ENCODE measurements around the gene ARHGAP33.
"Not testable (repeated sequence)": the region's sequence is repeated elsewhere in the genome, so short reads cannot be mapped to it uniquely, and the experiment has no call there.

Gene ARHGAP33

GRCh38 chr19:35813043-35813890, 37.9 kb downstream of the ARHGAP33 start:
- Histone ChIP-seq H3K9me3 (ENCODE audit: insufficient read depth, low read depth, low read length) (no peaks in the 10 kb centered on the region), H3K9ac (ENCODE audit: low read depth, low read length) (no peak overlapping the region), H3K27ac (ENCODE audit: low read length) (no peak overlapping the region), H3K36me3 (ENCODE audit: insufficient read depth, low read depth, low read length) (no peaks in the 10 kb centered on the region), H3K4me1 (ENCODE audit: insufficient read depth, low read length) (peaks cover 3% of the 10 kb centered on the region; the same call in 1 of the 2 replicates), H3K4me3 (ENCODE audit: low read length) (no peak overlapping the region), H3K27me3 (ENCODE audit: insufficient read depth, low read length) (0 out of 2 replicates have a peak, but pooled peaks cover under 1% of the 10 kb centered on the region)

GRCh38 chr19:35816262-35816661, 40.9 kb downstream of the ARHGAP33 start:
- H3K9ac ChIP-seq (ENCODE audit: low read depth, low read length), result no peak overlapping the region
- no peak overlapping the region for H3K4me3 ChIP-seq (ENCODE audit: low read length)
- no peaks in the 10 kb centered on the region for H3K36me3 ChIP-seq (ENCODE audit: insufficient read depth, low read depth, low read length)
- H3K27me3 ChIP-seq (ENCODE audit: insufficient read depth, low read length), result peaks cover 8% of the 10 kb centered on the region; the same call in 1 of the 2 replicates
- no peak overlapping the region for H3K27ac ChIP-seq (ENCODE audit: low read length)
- no peaks in the 10 kb centered on the region for H3K9me3 ChIP-seq (ENCODE audit: insufficient read depth, low read depth, low read length)
- H3K4me1 ChIP-seq (ENCODE audit: insufficient read depth, low read length), result peaks cover 3% of the 10 kb centered on the region; the same call in 1 of the 2 replicates

- Histone ChIP-seq H3K27ac (ENCODE audit: low read length) (no peak overlapping the region), H3K36me3 (ENCODE audit: insufficient read depth, low read depth, low read length) (no peaks in the 10 kb centered on the region), H3K9ac (ENCODE audit: low read depth, low read length) (no peak overlapping the region), H3K27me3 (ENCODE audit: insufficient read depth, low read length) (peaks cover 8% of the 10 kb centered on the region; the same call in 1 of the 2 replicates), H3K4me3 (ENCODE audit: low read length) (no peak overlapping the region), H3K9me3 (ENCODE audit: insufficient read depth, low read depth, low read length) (no peaks in the 10 kb centered on the region), H3K4me1 (ENCODE audit: insufficient read depth, low read length) (peaks cover 3% of the 10 kb centered on the region; the same call in 1 of the 2 replicates)
These were observed 41.5 kb downstream of the ARHGAP33 start for GRCh38 chr19:35816846-35817245.

- H3K27me3 ChIP-seq (ENCODE audit: insufficient read depth, low read length), result peaks cover 8% of the 10 kb centered on the region; the same call in 1 of the 2 replicates
- H3K9ac ChIP-seq (ENCODE audit: low read depth, low read length), result no peak overlapping the region
- peaks cover 3% of the 10 kb centered on the region; the same call in 1 of the 2 replicates for H3K4me1 ChIP-seq (ENCODE audit: insufficient read depth, low read length)
- H3K36me3 ChIP-seq (ENCODE audit: insufficient read depth, low read depth, low read length), result no peaks in the 10 kb centered on the region
- no peak overlapping the region for H3K4me3 ChIP-seq (ENCODE audit: low read length)
- H3K9me3 ChIP-seq (ENCODE audit: insufficient read depth, low read depth, low read length), result no peaks in the 10 kb centered on the region
- no peak overlapping the region for H3K27ac ChIP-seq (ENCODE audit: low read length)
These were observed 43.1 kb downstream of the ARHGAP33 start for GRCh38 chr19:35818445-35818844.

GRCh38 chr19:35822579-35822978, 47.2 kb downstream of the ARHGAP33 start:
- no peak overlapping the region for H3K27ac ChIP-seq (ENCODE audit: low read length)
- H3K36me3 ChIP-seq (ENCODE audit: insufficient read depth, low read depth, low read length), result no peaks in the 10 kb centered on the region
- no peak overlapping the region for H3K9ac ChIP-seq (ENCODE audit: low read depth, low read length)
- no peaks in the 10 kb centered on the region; the same call in 1 of the 2 replicates for H3K4me1 ChIP-seq (ENCODE audit: insufficient read depth, low read length)
- no peak overlapping the region for H3K4me3 ChIP-seq (ENCODE audit: low read length)
- no peaks in the 10 kb centered on the region for H3K9me3 ChIP-seq (ENCODE audit: insufficient read depth, low read depth, low read length)
- peaks cover 12% of the 10 kb centered on the region; the same call in 1 of the 2 replicates for H3K27me3 ChIP-seq (ENCODE audit: insufficient read depth, low read length)

- H3K9me3 ChIP-seq (ENCODE audit: insufficient read depth, low read depth, low read length), result no peaks in the 10 kb centered on the region
- no peak overlapping the region for H3K4me3 ChIP-seq (ENCODE audit: low read length)
These were observed 48.8 kb downstream of the ARHGAP33 start for GRCh38 chr19:35824150-35824549.

GRCh38 chr19:35828692-35829301, 53.4 kb downstream of the ARHGAP33 start:
- Histone ChIP-seq H3K4me1 (ENCODE audit: insufficient read depth, low read length) (no peaks in the 10 kb centered on the region), H3K27me3 (ENCODE audit: insufficient read depth, low read length) (peaks cover 34% of the 10 kb centered on the region), H3K36me3 (ENCODE audit: insufficient read depth, low read depth, low read length) (no peaks in the 10 kb centered on the region), H3K4me3 (ENCODE audit: low read length) (no peak overlapping the region), H3K27ac (ENCODE audit: low read length) (no peak overlapping the region), H3K9me3 (ENCODE audit: insufficient read depth, low read depth, low read length) (no peaks in the 10 kb centered on the region), H3K9ac (ENCODE audit: low read depth, low read length) (no peak overlapping the region)

More at GRCh38 chr19:35824150-35824549, 48.8 kb downstream of the ARHGAP33 start:
- no peaks in the 10 kb centered on the region; the same call in 1 of the 2 replicates for H3K4me1 ChIP-seq (ENCODE audit: insufficient read depth, low read length)
- no peaks in the 10 kb centered on the region for H3K36me3 ChIP-seq (ENCODE audit: insufficient read depth, low read depth, low read length)
- H3K9ac ChIP-seq (ENCODE audit: low read depth, low read length), result no peak overlapping the region
- H3K27me3 ChIP-seq (ENCODE audit: insufficient read depth, low read length), result peaks cover 8% of the 10 kb centered on the region; the same call in 1 of the 2 replicates
- H3K27ac ChIP-seq (ENCODE audit: low read length), result no peak overlapping the region

GRCh38 chr19:35830986-35831385, 55.6 kb downstream of the ARHGAP33 start:
- Histone ChIP-seq H3K4me3 (ENCODE audit: low read length) (no peak overlapping the region), H3K27ac (ENCODE audit: low read length) (no peak overlapping the region), H3K36me3 (ENCODE audit: insufficient read depth, low read depth, low read length) (no peaks in the 10 kb centered on the region), H3K9ac (ENCODE audit: low read depth, low read length) (no peak overlapping the region), H3K27me3 (ENCODE audit: insufficient read depth, low read length) (peaks cover 29% of the 10 kb centered on the region), H3K9me3 (ENCODE audit: insufficient read depth, low read depth, low read length) (no peaks in the 10 kb centered on the region), H3K4me1 (ENCODE audit: insufficient read depth, low read length) (no peaks in the 10 kb centered on the region)

GRCh38 chr19:35832054-35832453, 56.7 kb downstream of the ARHGAP33 start:
- Histone ChIP-seq H3K9me3 (ENCODE audit: insufficient read depth, low read depth, low read length) (no peaks in the 10 kb centered on the region), H3K27ac (ENCODE audit: low read length) (no peak overlapping the region), H3K36me3 (ENCODE audit: insufficient read depth, low read depth, low read length) (no peaks in the 10 kb centered on the region), H3K4me1 (ENCODE audit: insufficient read depth, low read length) (no peaks in the 10 kb centered on the region), H3K9ac (ENCODE audit: low read depth, low read length) (no peak overlapping the region), H3K4me3 (ENCODE audit: low read length) (no peak overlapping the region), H3K27me3 (ENCODE audit: insufficient read depth, low read length) (peaks cover 31% of the 10 kb centered on the region)

- Histone ChIP-seq H3K4me3 (ENCODE audit: low read length) (no peak overlapping the region), H3K4me1 (ENCODE audit: insufficient read depth, low read length) (no peaks in the 10 kb centered on the region), H3K9ac (ENCODE audit: low read depth, low read length) (no peak overlapping the region), H3K9me3 (ENCODE audit: insufficient read depth, low read depth, low read length) (no peaks in the 10 kb centered on the region), H3K27me3 (ENCODE audit: insufficient read depth, low read length) (peaks cover 32% of the 10 kb centered on the region), H3K27ac (ENCODE audit: low read length) (no peak overlapping the region), H3K36me3 (ENCODE audit: insufficient read depth, low read depth, low read length) (no peaks in the 10 kb centered on the region)
These were observed 58.6 kb downstream of the ARHGAP33 start for GRCh38 chr19:35833972-35834371.

- not testable (repeated sequence) for H3K4me3 ChIP-seq (ENCODE audit: low read length); H3K9ac ChIP-seq (ENCODE audit: low read depth, low read length); H3K27ac ChIP-seq (ENCODE audit: low read length); H3K9me3 ChIP-seq (ENCODE audit: insufficient read depth, low read depth, low read length); H3K4me1 ChIP-seq (ENCODE audit: insufficient read depth, low read length); H3K36me3 ChIP-seq (ENCODE audit: insufficient read depth, low read depth, low read length)
- H3K27me3 ChIP-seq (ENCODE audit: insufficient read depth, low read length), result peaks cover 20% of the 10 kb centered on the region
These were observed 60.7 kb downstream of the ARHGAP33 start for GRCh38 chr19:35836096-35836495.
